Spleen (tissue), 11 donors: ENCODE measurements around the gene TTC21A. TPM values are rescaled to one million over a fixed set of nuclear protein-coding genes. Genes with fewer than 3 reads are reported as not detected.

Experiments used
- DNase-seq: peaks from one replicate; pipeline ENCODE4 v3.0.0-alpha.2; 2020
- H3K27ac ChIP-seq, 8 donors: fragments of 200-600 bp; sonication (generic) in 7 of 8; 1 replicate in 4 of 8; 2 replicates in 4 of 8; pipeline versions ENCODE4 v1.5.0 to v1.8.0; 2016 to 2021; ENCODE audit warnings: inconsistent platforms in 4 of 8, mild to moderate bottlenecking in 4 of 8, moderate library complexity in 1 of 8
- H3K27me3 ChIP-seq, 7 donors: fragments of 200-600 bp; sonication (generic) in 6 of 7; replicated peaks in 1 of 7; 1 replicate in 4 of 7; 2 replicates in 3 of 7; pipeline versions ENCODE4 v1.5.0 to v1.8.0; 2016 to 2021; ENCODE audit warnings: inconsistent platforms in 3 of 7, mild to moderate bottlenecking in 1 of 7
- H3K36me3 ChIP-seq, 6 donors: fragments of 200-600 bp; sonication (generic) in 5 of 6; 1 replicate in 4 of 6; 2 replicates in 2 of 6; pipeline versions ENCODE4 v1.5.0 to v1.8.0; 2016 to 2021; ENCODE audit warnings: inconsistent platforms in 2 of 6
- H3K4me1 ChIP-seq, 6 donors: fragments of 200-600 bp; sonication (generic) in 5 of 6; 1 replicate in 3 of 6; 2 replicates in 3 of 6; pipeline versions ENCODE4 v1.5.0 to v1.8.0; 2016 to 2021; ENCODE audit warnings: inconsistent platforms in 3 of 6
- H3K4me3 ChIP-seq, 8 donors: fragments of 200-600 bp; sonication (generic) in 7 of 8; 1 replicate in 4 of 8; 2 replicates in 4 of 8; pipeline versions ENCODE4 v1.5.0 to v1.8.0; 2016 to 2021; ENCODE audit warnings: inconsistent platforms in 4 of 8, mild to moderate bottlenecking in 4 of 8, moderate library complexity in 2 of 8
- H3K9me3 ChIP-seq, 8 donors: fragments of 200-600 bp; sonication (generic) in 7 of 8; 1 replicate in 4 of 8; 2 replicates in 4 of 8; pipeline versions ENCODE4 v1.5.0 to v1.8.0; 2016 to 2021; ENCODE audit warnings: inconsistent platforms in 4 of 8
- POLR2AphosphoS5 ChIP-seq, 3 donors: sonication (generic); formaldehyde crosslinking; IDR thresholded peaks; one replicate each; pipeline ENCODE4 v1.5.1; 2017; ENCODE audit warnings: antibody characterized with exemption in 3 of 3
- WGBS, 5 donors: extraction: QIAGEN DNeasy Blood & Tissue Kit in 3 of 5; methylation state at CpG; one replicate each; pipeline versions ENCODE4 v1.1.5 to v1.1.7; 2013 to 2018; 5-methylcytosine and 5-hydroxymethylcytosine counted together
- intact Hi-C: fragments of 100-400 bp; cut with DNase I; formaldehyde crosslinking; loops from one replicate; pipeline ENCODE4 v1.15.0; 2023; ENCODE audit warnings: low total_unique reads
- microRNA-seq, 3 donors: library from miRNA; unstranded; fragments of <30 nt; microRNA quantifications; one replicate each; pipeline versions ENCODE4 to v1.1.0, GENCODE V29; 2019 to 2020
- polyA plus RNA-seq, 3 donors: library from polyadenylated mRNA; stranded (reverse); fragments of 200-250 nt; gene quantifications; one replicate each; pipeline ENCODE4 v1.2.1, GENCODE V29; 2013
- small RNA-seq, 4 donors: library from RNA; depleted of rRNA; stranded (forward); fragments of <200 nt; gene quantifications; one replicate each; pipeline ENCODE3, GENCODE V24; 2016
- total RNA-seq, 7 donors: library from RNA; depleted of rRNA in 3 of 7; stranded (reverse); fragments of >200 nt in 3 of 7; fragmentation: NEBNext Ultra II Directional in 4 of 7; extraction: Animal tissue kit (Norgen Biotek cat#: 25700) in 4 of 7; gene quantifications; one replicate each; pipeline versions ENCODE4 v1.1.0 to v1.2.1, GENCODE V29; 2016 to 2021
- donor health status: healthy with polysubstance abuse.
- donor health status: DM: no; HTN: no; CAD: no; lungs with moderate emphysema.
- donor health status: DM: no; HTN: no; CAD: no.
- donor health status: Bipolar disorder and iron deficiency.
- donor health status: healthy.
- donor health status: DM: no; HTN: no; CAD: no.
- donor health status: DM: yes; HTN: yes; CAD: no.

Gene TTC21A
- total and polyA plus RNA-seq, 10 donors, result 11.6 to 34.3 (median 16.0) TPM

GRCh38 chr3:39187372-39188155 is 80.1 kb downstream of the TTC21A start:
- intact Hi-C loops, result no loop called here
- no peak for DNase-seq
- Histone ChIP-seq H3K4me3 (no peak overlapping the region), H3K27me3 (peaks cover 0 to 6% (median 0%) of the 10 kb centered on the region in 7 donors), H3K27ac (no peak overlapping the region), H3K4me1 (peaks cover 0 to 15% (median 9%) of the 10 kb centered on the region in 6 donors), H3K36me3 (no peaks in the 10 kb centered on the region), H3K9me3 (no peaks in the 10 kb centered on the region)
- 86 to 92% (median 87%) methylated on average over 21 to 23 of the region's 23 CpGs for WGBS, 5 donors
- no peak for TF ChIP-seq POLR2AphosphoS5 (IDR thresholded peaks at IDR 0.05)

Small RNAs within 50 kb of the gene (microRNA-seq; reads per million reads assigned to microRNA genes)
- 0 to 0.57 (median 0.36) reads per million in 3 donors for gene MIR6822

Small RNAs within 50 kb of the gene (small RNA-seq; reads per million reads assigned to genes)
- gene RF00017, result 0 reads per million in 4 donors

Other genes with a start within 250 kb of the TTC21A start
- 1 to 10 TPM in 6 of 7 donors, under 1 TPM in 1; 0.65 to 6.0 (median 3.4) TPM for gene SCN11A, start 55.7 kb upstream of the TTC21A start, total RNA-seq
- gene SCN11A, start 55.7 kb upstream of the TTC21A start, polyA plus RNA-seq, result 1 to 10 TPM in 2 of 3 donors, under 1 TPM in 1; 0.26 to 2.6 (median 1.5) TPM
- 10 to 100 TPM; 32.7 to 45.0 (median 36.9) TPM for gene WDR48, start 55.7 kb upstream of the TTC21A start, total RNA-seq
- 10 to 100 TPM; 11.1 to 13.4 (median 12.7) TPM for gene WDR48, start 55.7 kb upstream of the TTC21A start, polyA plus RNA-seq
- gene GORASP1, start 53 bp upstream of the TTC21A start, total RNA-seq, result 10 to 100 TPM; 47.3 to 74.5 (median 65.5) TPM
- gene GORASP1, start 53 bp upstream of the TTC21A start, polyA plus RNA-seq, result 10 to 100 TPM; 20.6 to 35.5 (median 26.3) TPM
- 10 to 100 TPM; 18.2 to 57.0 (median 34.6) TPM for gene CSRNP1, start 45.9 kb downstream of the TTC21A start, total RNA-seq
- 10 to 100 TPM in 2 of 3 donors, 1 to 10 TPM in 1; 7.1 to 15.1 (median 10.2) TPM for gene CSRNP1, start 45.9 kb downstream of the TTC21A start, polyA plus RNA-seq
- gene XIRP1, start 84.9 kb downstream of the TTC21A start, total RNA-seq, result under 1 TPM in 4 of 7 donors, not detected in 3; 0.09 to 0.70 (median 0.39) TPM
- gene XIRP1, start 84.9 kb downstream of the TTC21A start, polyA plus RNA-seq, result under 1 TPM; 0.06 to 0.30 (median 0.12) TPM
- gene CX3CR1, start 172.4 kb downstream of the TTC21A start, total RNA-seq, result 10 to 100 TPM in 2 of 7 donors, 1 to 10 TPM in 5; 5.1 to 15.0 (median 7.2) TPM
- gene CX3CR1, start 172.4 kb downstream of the TTC21A start, polyA plus RNA-seq, result under 1 TPM; 0.09 to 0.80 (median 0.35) TPM
- gene CCR8, start 222.0 kb downstream of the TTC21A start, total RNA-seq, result 1 to 10 TPM in 1 of 7 donors, under 1 TPM in 5, not detected in 1; 0.46 to 2.1 (median 0.68) TPM
- under 1 TPM in 1 of 3 donors, not detected in 2; 0.06 TPM for gene CCR8, start 222.0 kb downstream of the TTC21A start, polyA plus RNA-seq